GM23248 (cell line): Measurements from ENCODE around the gene MAP2K1. TPM values are rescaled to one million over a fixed set of nuclear protein-coding genes. Genes with fewer than 3 reads are reported as not detected.
"Not testable (repeated sequence)": the region's sequence is repeated elsewhere in the genome, so short reads cannot be mapped to it uniquely, and the experiment has no call there.

Experiments used
- DNase-seq: peaks from one replicate; pipeline ENCODE4 v3.0.0-alpha.2; 2015
- H2AFZ ChIP-seq: fragments of 200-600 bp; sonication (generic); 2 replicates; pipeline ENCODE4 v1.6.1; 2016; ENCODE audit warnings: antibody characterized with exemption
- H3F3A ChIP-seq: fragments of 200-600 bp; sonication (generic); 2 replicates; pipeline ENCODE4 v1.6.1; 2016; ENCODE audit warnings: mild to moderate bottlenecking, antibody characterized with exemption, mixed run types; ENCODE audit not compliant: insufficient read depth
- H3K27ac ChIP-seq: fragments of 200-600 bp; sonication (generic); 2 replicates; pipeline ENCODE4 v1.5.1; 2016; ENCODE audit warnings: mild to moderate bottlenecking
- H3K27me3 ChIP-seq: fragments of 200-600 bp; sonication (generic); replicated peaks from 2 replicates; pipeline ENCODE4 v1.6.1; 2016; ENCODE audit warnings: mild to moderate bottlenecking; ENCODE audit not compliant: insufficient read depth
- H3K36me3 ChIP-seq: fragments of 200-600 bp; sonication (generic); 2 replicates; pipeline ENCODE4 v1.6.1; 2016; ENCODE audit warnings: low read depth, mild to moderate bottlenecking
- H3K4me1 ChIP-seq: fragments of 200-600 bp; sonication (generic); 2 replicates; pipeline ENCODE4 v1.6.1; 2016; ENCODE audit warnings: mild to moderate bottlenecking; ENCODE audit not compliant: insufficient read depth
- H3K4me2 ChIP-seq: fragments of 200-600 bp; sonication (generic); one replicate; pipeline ENCODE4 v1.6.1; 2016; ENCODE audit warnings: mild to moderate bottlenecking; ENCODE audit not compliant: unreplicated experiment
- H3K4me3 ChIP-seq: fragments of 200-600 bp; sonication (generic); 2 replicates; pipeline ENCODE4 v1.5.1; 2016; ENCODE audit warnings: mild to moderate bottlenecking
- H3K79me2 ChIP-seq: fragments of 200-600 bp; sonication (generic); 2 replicates; pipeline ENCODE4 v1.6.1; 2016; ENCODE audit warnings: mild to moderate bottlenecking; ENCODE audit not compliant: insufficient read depth
- H3K9ac ChIP-seq: fragments of 200-600 bp; sonication (generic); 2 replicates; pipeline ENCODE4 v1.6.1; 2016; ENCODE audit warnings: mild to moderate bottlenecking
- H3K9me2 ChIP-seq: fragments of 200-600 bp; sonication (generic); 2 replicates; pipeline ENCODE4 v1.6.1; 2016; ENCODE audit warnings: mixed run types, mild to moderate bottlenecking, moderate library complexity; ENCODE audit not compliant: insufficient read depth
- H3K9me3 ChIP-seq: fragments of 200-600 bp; sonication (generic); one replicate; pipeline ENCODE4 v1.6.1; 2017; ENCODE audit warnings: low read depth
- H4K20me1 ChIP-seq: fragments of 200-600 bp; sonication (generic); 2 replicates; pipeline ENCODE4 v1.6.0; 2016; ENCODE audit not compliant: insufficient read depth
- EZH2 ChIP-seq: fragments of 200-600 bp; sonication (generic); IDR thresholded peaks from 2 replicates; pipeline ENCODE4 v1.6.1; 2018; ENCODE audit warnings: antibody characterized with exemption, mild to moderate bottlenecking; ENCODE audit not compliant: insufficient read depth, poor library complexity, severe bottlenecking
- EZH2phosphoT487 ChIP-seq: fragments of 200-600 bp; sonication (generic); IDR thresholded peaks from 2 replicates; pipeline ENCODE4 v1.6.1; 2018; ENCODE audit warnings: antibody characterized with exemption, moderate library complexity, mild to moderate bottlenecking, low read depth; ENCODE audit not compliant: insufficient read depth
- WGBS, 2 experiments: methylation state at CpG; one replicate each; pipeline ENCODE4 v1.1.6; 2015 to 2017; ENCODE audit warnings: low lambda C conversion rate in 2 of 2, low coverage in 1 of 2; ENCODE audit errors: missing lambda C conversion rate in 2 of 2; 5-methylcytosine and 5-hydroxymethylcytosine counted together
- in situ Hi-C: fragments of 300-500 bp; cut with MboI; formaldehyde crosslinking; loops from 2 replicates; pipeline ENCODE4 v1.15.0; 2020
- polyA plus RNA-seq: library from polyadenylated mRNA; unstranded; fragments of >200 nt; fragmentation: Nextera tagmentation; extraction: Ambion mirVana; gene quantifications from 2 replicates; pipeline ENCODE4 v1.2.1, GENCODE V29; 2016
- total RNA-seq: library from RNA; depleted of rRNA; stranded (reverse); fragments of >200 nt; shearing (Covaris generic); gene quantifications from 2 replicates; pipeline ENCODE4 v1.2.3, GENCODE V29; 2014

The MAP2K1 gene
- total and polyA plus RNA-seq, 2 experiments from 2014 or later, result 55.7 to 56.2 TPM

GRCh38 chr15:66459818-66460615, 73.3 kb downstream of the MAP2K1 start:
- Histone ChIP-seq H3K27me3 (no peaks in the 10 kb centered on the region), H3K9me3 (no peaks in the 10 kb centered on the region), H3F3A (no peaks in the 10 kb centered on the region), H2AFZ (no peak overlapping the region), H3K4me3 (no peak overlapping the region), H3K36me3 (no peaks in the 10 kb centered on the region), H4K20me1 (no peaks in the 10 kb centered on the region), H3K4me1 (peaks cover 8% of the 10 kb centered on the region; the same call in 1 of the 2 replicates), H3K27ac (0 out of 2 replicates have a peak overlapping the region, but pooled peaks have one; percentile 16), H3K9me2 (no peaks in the 10 kb centered on the region), H3K4me2 (no peak overlapping the region), H3K79me2 (no peaks in the 10 kb centered on the region), H3K9ac (no peak overlapping the region; the same call in 1 of the 2 replicates)
- 78 to 83% methylated on average over 3 of the region's 3 CpGs for WGBS, 2 experiments
- TF ChIP-seq EZH2, result no peak
- TF ChIP-seq EZH2phosphoT487, result no peak
- in situ Hi-C loops, result no loop called here
- peak; percentile 51 for DNase-seq

- H3K27me3 ChIP-seq, H3K4me3 ChIP-seq, H3K27ac ChIP-seq, H3K36me3 ChIP-seq, H3K4me2 ChIP-seq, H3K9me3 ChIP-seq, H3K4me1 ChIP-seq, H3K9ac ChIP-seq, H3K9me2 ChIP-seq, DNase-seq, H3F3A ChIP-seq, in situ Hi-C loops, H4K20me1 ChIP-seq, H2AFZ ChIP-seq, H3K79me2 ChIP-seq: not testable (repeated sequence)
- WGBS, 2 experiments, result 98% methylated on average over 6 of the region's 6 CpGs
These were observed 74.6 kb downstream of the MAP2K1 start for GRCh38 chr15:66461294-66461693.

- no peaks in the 10 kb centered on the region for H3K9me3 ChIP-seq
- no peaks in the 10 kb centered on the region for H3K27me3 ChIP-seq
- no peak overlapping the region for H3K4me3 ChIP-seq
- no peak overlapping the region for H3K9ac ChIP-seq
- H3K4me1 ChIP-seq, result peaks cover 8% of the 10 kb centered on the region; the same call in 1 of the 2 replicates
- no peaks in the 10 kb centered on the region for H3K79me2 ChIP-seq
- H4K20me1 ChIP-seq, result no peaks in the 10 kb centered on the region
- TF ChIP-seq EZH2 (no peak), EZH2phosphoT487 (no peak)
- in situ Hi-C loops, result no loop called here
- no peak for DNase-seq
- H3K36me3 ChIP-seq, result no peaks in the 10 kb centered on the region
- 97 to 98% methylated on average over 2 of the region's 2 CpGs for WGBS, 2 experiments
- no peaks in the 10 kb centered on the region for H3K9me2 ChIP-seq
- H3F3A ChIP-seq, result no peaks in the 10 kb centered on the region
- no peak overlapping the region for H3K4me2 ChIP-seq
- no peak overlapping the region for H3K27ac ChIP-seq
- H2AFZ ChIP-seq, result no peak overlapping the region
These were observed 75.2 kb downstream of the MAP2K1 start for GRCh38 chr15:66461917-66462316.

- H3K9ac ChIP-seq, result no peak overlapping the region
- in situ Hi-C loops, result no loop called here
- WGBS, 2 experiments, result 67 to 71% methylated on average over 4 of the region's 4 CpGs
- H3F3A ChIP-seq, result no peaks in the 10 kb centered on the region
- no peaks in the 10 kb centered on the region for H3K9me3 ChIP-seq
- H3K4me1 ChIP-seq, result peaks cover 8% of the 10 kb centered on the region; the same call in 1 of the 2 replicates
- TF ChIP-seq EZH2, result no peak
- H2AFZ ChIP-seq, result no peak overlapping the region
- H3K36me3 ChIP-seq, result no peaks in the 10 kb centered on the region
- no peak overlapping the region for H3K27ac ChIP-seq
- H3K4me2 ChIP-seq, result no peak overlapping the region
- H3K9me2 ChIP-seq, result no peaks in the 10 kb centered on the region
- H3K79me2 ChIP-seq, result no peaks in the 10 kb centered on the region
- H3K4me3 ChIP-seq, result no peak overlapping the region
- no peaks in the 10 kb centered on the region for H4K20me1 ChIP-seq
- H3K27me3 ChIP-seq, result no peaks in the 10 kb centered on the region
- no peak for DNase-seq
These were observed 75.9 kb downstream of the MAP2K1 start for GRCh38 chr15:66462627-66463026.

GRCh38 chr15:66465294-66465693, 78.6 kb downstream of the MAP2K1 start:
- in situ Hi-C loops, result not testable (repeated sequence)

GRCh38 chr15:66467162-66468040, 80.7 kb downstream of the MAP2K1 start:
- H4K20me1 ChIP-seq, DNase-seq, H3K4me3 ChIP-seq, H3F3A ChIP-seq, H3K79me2 ChIP-seq, H3K9ac ChIP-seq, H3K27ac ChIP-seq, H3K4me2 ChIP-seq, H3K27me3 ChIP-seq, in situ Hi-C loops, H3K9me3 ChIP-seq, H2AFZ ChIP-seq, H3K36me3 ChIP-seq, H3K4me1 ChIP-seq, H3K9me2 ChIP-seq: not testable (repeated sequence)
- WGBS, 2 experiments, result 97 to 98% methylated on average over 11 of the region's 11 CpGs

More at GRCh38 chr15:66465294-66465693, 78.6 kb downstream of the MAP2K1 start:
- H3K4me1 ChIP-seq, H3K4me3 ChIP-seq, H3K27me3 ChIP-seq, DNase-seq, H3F3A ChIP-seq, H3K27ac ChIP-seq, H3K79me2 ChIP-seq, H2AFZ ChIP-seq, H3K4me2 ChIP-seq, H3K9me2 ChIP-seq, H3K36me3 ChIP-seq, H3K9ac ChIP-seq, H4K20me1 ChIP-seq, H3K9me3 ChIP-seq: not testable (repeated sequence)
- WGBS, 2 experiments, result 96 to 99% methylated on average over 6 of the region's 6 CpGs

GRCh38 chr15:66470825-66471224, 84.1 kb downstream of the MAP2K1 start:
- peaks cover 13% of the 10 kb centered on the region; the same call in 1 of the 2 replicates for H3K4me1 ChIP-seq

More at GRCh38 chr15:66470825-66471224, 84.1 kb downstream of the MAP2K1 start:
- 86% methylated on average over 4 of the region's 4 CpGs for WGBS, 2 experiments
- H4K20me1 ChIP-seq, H3F3A ChIP-seq, in situ Hi-C loops, H3K27me3 ChIP-seq, H3K4me3 ChIP-seq, H3K9ac ChIP-seq, H3K9me2 ChIP-seq, H3K36me3 ChIP-seq, DNase-seq, H3K4me2 ChIP-seq, H2AFZ ChIP-seq, H3K27ac ChIP-seq, H3K9me3 ChIP-seq: not testable (repeated sequence)
- peaks cover 12% of the 10 kb centered on the region; the same call in 1 of the 2 replicates for H3K79me2 ChIP-seq
